ENCODE data around the gene BRDT.

Gene BRDT

GRCh38 chr1:91949356-91949699 lies at the start of gene BRDT:
Gene BRDT, plus strand, starts transcription at chr1:91949401. Its CDS starts 13,354 bp downstream, at chr1:91962755.
- no peak for TF ChIP-seq CTCF (IDR thresholded peaks at IDR 0.05; ENCODE audit: borderline replicate concordance, insufficient read depth, low read depth, low read length)
- no peak within 1 kb of the TSS for H3K4me3 ChIP-seq (ENCODE audit: low read depth, low read length)

GRCh38 chr1:91900562-91900961 lies 48.6 kb upstream of the BRDT start:
- no peak for TF ChIP-seq CTCF (IDR thresholded peaks at IDR 0.05; ENCODE audit: borderline replicate concordance, insufficient read depth, low read depth, low read length)
- no peak overlapping the region for H3K4me3 ChIP-seq (ENCODE audit: low read depth, low read length)

GRCh38 chr1:91901231-91901630 lies 48.0 kb upstream of the BRDT start:
- no peak overlapping the region for H3K4me3 ChIP-seq (ENCODE audit: low read depth, low read length)
- TF ChIP-seq CTCF (IDR thresholded peaks at IDR 0.05; ENCODE audit: borderline replicate concordance, insufficient read depth, low read depth, low read length) = no peak

- H3K4me3 ChIP-seq (ENCODE audit: low read depth, low read length) = no peak overlapping the region
- no peak for TF ChIP-seq CTCF (IDR thresholded peaks at IDR 0.05; ENCODE audit: borderline replicate concordance, insufficient read depth, low read depth, low read length)
Measured at GRCh38 chr1:91912266-91912665, 36.9 kb upstream of the BRDT start.

GRCh38 chr1:91913018-91913417 lies 36.2 kb upstream of the BRDT start:
- no peak overlapping the region for H3K4me3 ChIP-seq (ENCODE audit: low read depth, low read length)
- no peak for TF ChIP-seq CTCF (IDR thresholded peaks at IDR 0.05; ENCODE audit: borderline replicate concordance, insufficient read depth, low read depth, low read length)

GRCh38 chr1:91916046-91916445 lies 33.2 kb upstream of the BRDT start:
- TF ChIP-seq CTCF (IDR thresholded peaks at IDR 0.05; ENCODE audit: borderline replicate concordance, insufficient read depth, low read depth, low read length) = no peak

GRCh38 chr1:91916811-91917460 lies 32.3 kb upstream of the BRDT start:
- no peak overlapping the region for H3K4me3 ChIP-seq (ENCODE audit: low read depth, low read length)
- no peak for TF ChIP-seq CTCF (IDR thresholded peaks at IDR 0.05; ENCODE audit: borderline replicate concordance, insufficient read depth, low read depth, low read length)

More at GRCh38 chr1:91916046-91916445, 33.2 kb upstream of the BRDT start:
- no peak overlapping the region for H3K4me3 ChIP-seq (ENCODE audit: low read depth, low read length)
